Measurements from ENCODE around the gene POLL.

- no peak for TF ChIP-seq CTCF (IDR thresholded peaks at IDR 0.05)
- TF ChIP-seq POLR2A (IDR thresholded peaks at IDR 0.05) = no peak
Observed at GRCh38 chr10:101569323-101569621, 18.8 kb downstream of the POLL start.

Data from heart left ventricle (tissue), 13 donors.